GM12878 (cell line): ENCODE measurements around the gene FAM217B. TPM values are rescaled to one million over a fixed set of nuclear protein-coding genes. Genes with fewer than 3 reads are reported as not detected.

ENCODE experiments used
- CHD1 ChIP-seq: IDR thresholded peaks from 2 replicates; pipeline ENCODE4 v1.6.1; 2012; ENCODE audit warnings: low read depth, low read length, improper control_type of control experiment
- E2F8 ChIP-seq: fragments of 450-650 bp; IDR thresholded peaks from 2 replicates; pipeline ENCODE4 v1.6.1; 2018; ENCODE audit warnings: mild to moderate bottlenecking, low read depth, moderate library complexity; ENCODE audit not compliant: partially characterized antibody
- ESRRA ChIP-seq: IDR thresholded peaks from 2 replicates; pipeline ENCODE4 v1.6.1; 2012; ENCODE audit warnings: mild to moderate bottlenecking, low read length, improper control_type of control experiment
- GATAD2B ChIP-seq: fragments of 450-650 bp; conservative IDR thresholded peaks from 2 replicates; pipeline ENCODE4 v1.6.1; 2017; ENCODE audit warnings: low read depth, mild to moderate bottlenecking, moderate library complexity
- MLLT1 ChIP-seq: fragments of 450-650 bp; IDR thresholded peaks from 2 replicates; pipeline ENCODE4 v1.6.1; 2016; ENCODE audit warnings: mild to moderate bottlenecking
- RELA ChIP-seq: fragments of 450-650 bp; IDR thresholded peaks from 2 replicates; pipeline ENCODE4 v1.8.0; 2014; ENCODE audit warnings: borderline replicate concordance; ENCODE audit not compliant: partially characterized antibody
- polyA plus RNA-seq, 11 experiments: library from polyadenylated mRNA; depleted of rRNA in 4 of 11; unstranded in 6 of 11; stranded (reverse) in 5 of 11; fragments of >200 nt; fragmentation: Nextera tagmentation in 4 of 11; fragmentation: Illumina TruSeq in 1 of 11; extraction: Ambion mirVana in 4 of 11; extraction: Trizol in 1 of 11; gene quantifications; 1 replicate in 1 of 11; 2 replicates in 10 of 11; pipeline versions ENCODE4 v1.2.1 to v1.2.3, GENCODE V29; 2011 to 2016; ENCODE audit warnings: inconsistent platforms in 2 of 11, missing spikeins in 2 of 11, low read depth in 1 of 11
- total RNA-seq, 4 experiments: library from RNA; depleted of rRNA in 3 of 4; stranded (reverse); fragments of >200 nt in 3 of 4; fragmentation: Illumina TruSeq in 1 of 4; extraction: Trizol in 1 of 4; gene quantifications; 2 replicates each; pipeline versions ENCODE4 v1.2.1 to v1.2.3, GENCODE V29; 2013 to 2021
- TF ChIP-seq, protein P1 (sequence below): fragments of 450-650 bp; IDR thresholded peaks from 2 replicates; pipeline ENCODE4 v1.6.1; 2017; ENCODE audit warnings: mild to moderate bottlenecking, moderate library complexity
- TF ChIP-seq, protein P2 (sequence below): fragments of 450-650 bp; IDR thresholded peaks from 2 replicates; pipeline ENCODE4 v1.6.1; 2017; ENCODE audit warnings: antibody characterized with exemption, mild to moderate bottlenecking, moderate library complexity

Gene FAM217B
- total and polyA plus RNA-seq, 10 of the 15 experiments (the other 5 are each of a cell fraction or from before 2014, with no cell fraction given), result 6.3 to 18.3 (median 10.6) TPM

DNA sequence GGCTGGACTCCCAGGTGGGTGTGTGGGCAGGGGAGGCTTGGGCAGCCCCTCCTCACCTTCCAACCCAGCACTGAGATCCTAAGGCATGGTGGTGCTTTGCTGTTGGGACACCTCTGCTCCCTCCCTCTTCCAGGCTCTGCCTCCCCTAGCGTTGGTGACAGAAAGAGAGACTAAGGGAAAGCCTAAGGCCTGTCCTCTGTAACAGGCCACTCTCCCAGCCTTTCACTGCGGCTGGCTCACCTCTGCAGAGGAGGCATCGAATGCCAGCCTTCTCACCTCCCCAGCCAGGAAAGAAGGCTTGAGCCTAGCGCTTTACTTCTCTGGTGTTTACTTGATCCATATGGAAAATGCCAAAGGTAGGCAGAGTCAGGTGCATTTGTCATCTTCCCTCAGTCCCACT is 14.5 kb downstream of the FAM217B start (continued):
- TF ChIP-seq, protein P1, sequence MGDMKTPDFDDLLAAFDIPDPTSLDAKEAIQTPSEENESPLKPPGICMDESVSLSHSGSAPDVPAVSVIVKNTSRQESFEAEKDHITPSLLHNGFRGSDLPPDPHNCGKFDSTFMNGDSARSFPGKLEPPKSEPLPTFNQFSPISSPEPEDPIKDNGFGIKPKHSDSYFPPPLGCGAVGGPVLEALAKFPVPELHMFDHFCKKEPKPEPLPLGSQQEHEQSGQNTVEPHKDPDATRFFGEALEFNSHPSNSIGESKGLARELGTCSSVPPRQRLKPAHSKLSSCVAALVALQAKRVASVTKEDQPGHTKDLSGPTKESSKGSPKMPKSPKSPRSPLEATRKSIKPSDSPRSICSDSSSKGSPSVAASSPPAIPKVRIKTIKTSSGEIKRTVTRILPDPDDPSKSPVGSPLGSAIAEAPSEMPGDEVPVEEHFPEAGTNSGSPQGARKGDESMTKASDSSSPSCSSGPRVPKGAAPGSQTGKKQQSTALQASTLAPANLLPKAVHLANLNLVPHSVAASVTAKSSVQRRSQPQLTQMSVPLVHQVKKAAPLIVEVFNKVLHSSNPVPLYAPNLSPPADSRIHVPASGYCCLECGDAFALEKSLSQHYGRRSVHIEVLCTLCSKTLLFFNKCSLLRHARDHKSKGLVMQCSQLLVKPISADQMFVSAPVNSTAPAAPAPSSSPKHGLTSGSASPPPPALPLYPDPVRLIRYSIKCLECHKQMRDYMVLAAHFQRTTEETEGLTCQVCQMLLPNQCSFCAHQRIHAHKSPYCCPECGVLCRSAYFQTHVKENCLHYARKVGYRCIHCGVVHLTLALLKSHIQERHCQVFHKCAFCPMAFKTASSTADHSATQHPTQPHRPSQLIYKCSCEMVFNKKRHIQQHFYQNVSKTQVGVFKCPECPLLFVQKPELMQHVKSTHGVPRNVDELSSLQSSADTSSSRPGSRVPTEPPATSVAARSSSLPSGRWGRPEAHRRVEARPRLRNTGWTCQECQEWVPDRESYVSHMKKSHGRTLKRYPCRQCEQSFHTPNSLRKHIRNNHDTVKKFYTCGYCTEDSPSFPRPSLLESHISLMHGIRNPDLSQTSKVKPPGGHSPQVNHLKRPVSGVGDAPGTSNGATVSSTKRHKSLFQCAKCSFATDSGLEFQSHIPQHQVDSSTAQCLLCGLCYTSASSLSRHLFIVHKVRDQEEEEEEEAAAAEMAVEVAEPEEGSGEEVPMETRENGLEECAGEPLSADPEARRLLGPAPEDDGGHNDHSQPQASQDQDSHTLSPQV, result no peak
- TF ChIP-seq RELA (no peak), CHD1 (no peak), GATAD2B (no peak), MLLT1 (no peak), E2F8 (no peak), ESRRA (no peak)
- TF ChIP-seq, protein P2, sequence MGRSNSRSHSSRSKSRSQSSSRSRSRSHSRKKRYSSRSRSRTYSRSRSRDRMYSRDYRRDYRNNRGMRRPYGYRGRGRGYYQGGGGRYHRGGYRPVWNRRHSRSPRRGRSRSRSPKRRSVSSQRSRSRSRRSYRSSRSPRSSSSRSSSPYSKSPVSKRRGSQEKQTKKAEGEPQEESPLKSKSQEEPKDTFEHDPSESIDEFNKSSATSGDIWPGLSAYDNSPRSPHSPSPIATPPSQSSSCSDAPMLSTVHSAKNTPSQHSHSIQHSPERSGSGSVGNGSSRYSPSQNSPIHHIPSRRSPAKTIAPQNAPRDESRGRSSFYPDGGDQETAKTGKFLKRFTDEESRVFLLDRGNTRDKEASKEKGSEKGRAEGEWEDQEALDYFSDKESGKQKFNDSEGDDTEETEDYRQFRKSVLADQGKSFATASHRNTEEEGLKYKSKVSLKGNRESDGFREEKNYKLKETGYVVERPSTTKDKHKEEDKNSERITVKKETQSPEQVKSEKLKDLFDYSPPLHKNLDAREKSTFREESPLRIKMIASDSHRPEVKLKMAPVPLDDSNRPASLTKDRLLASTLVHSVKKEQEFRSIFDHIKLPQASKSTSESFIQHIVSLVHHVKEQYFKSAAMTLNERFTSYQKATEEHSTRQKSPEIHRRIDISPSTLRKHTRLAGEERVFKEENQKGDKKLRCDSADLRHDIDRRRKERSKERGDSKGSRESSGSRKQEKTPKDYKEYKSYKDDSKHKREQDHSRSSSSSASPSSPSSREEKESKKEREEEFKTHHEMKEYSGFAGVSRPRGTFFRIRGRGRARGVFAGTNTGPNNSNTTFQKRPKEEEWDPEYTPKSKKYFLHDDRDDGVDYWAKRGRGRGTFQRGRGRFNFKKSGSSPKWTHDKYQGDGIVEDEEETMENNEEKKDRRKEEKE, result no peak
